ENCODE data around the gene EPHA4.
A peak's percentile ranks its signal among the peaks of the same experiment; 100 is the strongest.

The EPHA4 gene

GRCh38 chr2:221449406-221449805, 122.7 kb downstream of the EPHA4 start:
- no peaks in the 10 kb centered on the region for H3F3A ChIP-seq (ENCODE audit: low read depth)
- no peaks in the 10 kb centered on the region for H3K9me2 ChIP-seq (replicated peaks; ENCODE audit: low read depth, low read length)
- H3K4me2 ChIP-seq (ENCODE audit: low read depth, low read length, poor library complexity, severe bottlenecking), result peak overlapping the region; percentile 46
- no peaks in the 10 kb centered on the region for H4K20me1 ChIP-seq (ENCODE audit: insufficient read depth, low read length, poor library complexity, severe bottlenecking)
- H3K27me3 ChIP-seq (ENCODE audit: insufficient read depth, low read length, poor library complexity, severe bottlenecking), result no peaks in the 10 kb centered on the region
- H3K4me1 ChIP-seq (ENCODE audit: insufficient read depth, low read length, poor library complexity, severe bottlenecking), result peaks cover 23% of the 10 kb centered on the region
- H3K79me2 ChIP-seq (ENCODE audit: insufficient read depth, low read length), result no peaks in the 10 kb centered on the region
- no peak overlapping the region for H2AFZ ChIP-seq (ENCODE audit: low read length)
- H3K9ac ChIP-seq (ENCODE audit: low read depth, low read length, poor library complexity, severe bottlenecking), result no peak overlapping the region
- no peaks in the 10 kb centered on the region for H3K9me3 ChIP-seq (ENCODE audit: insufficient read depth, low read depth, low read length)
- no peak overlapping the region for H3K4me3 ChIP-seq (ENCODE audit: low read length, poor library complexity, severe bottlenecking)
- no peaks in the 10 kb centered on the region for H3K36me3 ChIP-seq (ENCODE audit: insufficient read depth, low read length)
- no peak for TF ChIP-seq EZH2phosphoT487 (IDR thresholded peaks at IDR 0.05; ENCODE audit: borderline replicate concordance)
- TF ChIP-seq CTCF (conservative IDR thresholded peaks at IDR 0.05; ENCODE audit: low read length), result no peak

- peaks cover 28% of the 10 kb centered on the region for H3K4me1 ChIP-seq (ENCODE audit: insufficient read depth, low read length, poor library complexity, severe bottlenecking)
- H3K9ac ChIP-seq (ENCODE audit: low read depth, low read length, poor library complexity, severe bottlenecking), result no peak overlapping the region
- H3K9me2 ChIP-seq (replicated peaks; ENCODE audit: low read depth, low read length), result no peaks in the 10 kb centered on the region
- TF ChIP-seq EZH2phosphoT487 (IDR thresholded peaks at IDR 0.05; ENCODE audit: borderline replicate concordance) (no peak), CTCF (conservative IDR thresholded peaks at IDR 0.05; ENCODE audit: low read length) (no peak)
- no peaks in the 10 kb centered on the region for H3K79me2 ChIP-seq (ENCODE audit: insufficient read depth, low read length)
- no peak overlapping the region for H2AFZ ChIP-seq (ENCODE audit: low read length)
- H3K4me2 ChIP-seq (ENCODE audit: low read depth, low read length, poor library complexity, severe bottlenecking), result peak overlapping the region; percentile 46
- H4K20me1 ChIP-seq (ENCODE audit: insufficient read depth, low read length, poor library complexity, severe bottlenecking), result no peaks in the 10 kb centered on the region
- H3K9me3 ChIP-seq (ENCODE audit: insufficient read depth, low read depth, low read length), result no peaks in the 10 kb centered on the region
- H3F3A ChIP-seq (ENCODE audit: low read depth), result no peaks in the 10 kb centered on the region
- H3K27me3 ChIP-seq (ENCODE audit: insufficient read depth, low read length, poor library complexity, severe bottlenecking), result no peaks in the 10 kb centered on the region
- H3K36me3 ChIP-seq (ENCODE audit: insufficient read depth, low read length), result no peaks in the 10 kb centered on the region
- H3K4me3 ChIP-seq (ENCODE audit: low read length, poor library complexity, severe bottlenecking), result peak overlapping the region; percentile 1
Observed at GRCh38 chr2:221448844-221449390, 123.2 kb downstream of the EPHA4 start.

GRCh38 chr2:221448057-221448843, 123.9 kb downstream of the EPHA4 start:
- no peak overlapping the region for H3K9ac ChIP-seq (ENCODE audit: low read depth, low read length, poor library complexity, severe bottlenecking)
- peak overlapping the region; percentile 1 for H3K4me3 ChIP-seq (ENCODE audit: low read length, poor library complexity, severe bottlenecking)
- no peaks in the 10 kb centered on the region for H3F3A ChIP-seq (ENCODE audit: low read depth)
- no peaks in the 10 kb centered on the region for H3K9me2 ChIP-seq (replicated peaks; ENCODE audit: low read depth, low read length)
- peaks cover 34% of the 10 kb centered on the region for H3K4me1 ChIP-seq (ENCODE audit: insufficient read depth, low read length, poor library complexity, severe bottlenecking)
- H4K20me1 ChIP-seq (ENCODE audit: insufficient read depth, low read length, poor library complexity, severe bottlenecking), result no peaks in the 10 kb centered on the region
- no peaks in the 10 kb centered on the region for H3K79me2 ChIP-seq (ENCODE audit: insufficient read depth, low read length)
- H3K36me3 ChIP-seq (ENCODE audit: insufficient read depth, low read length), result no peaks in the 10 kb centered on the region
- peak overlapping the region; percentile 46 for H3K4me2 ChIP-seq (ENCODE audit: low read depth, low read length, poor library complexity, severe bottlenecking)
- H2AFZ ChIP-seq (ENCODE audit: low read length), result no peak overlapping the region
- H3K9me3 ChIP-seq (ENCODE audit: insufficient read depth, low read depth, low read length), result no peaks in the 10 kb centered on the region
- no peak for TF ChIP-seq EZH2phosphoT487 (IDR thresholded peaks at IDR 0.05; ENCODE audit: borderline replicate concordance)
- TF ChIP-seq CTCF (conservative IDR thresholded peaks at IDR 0.05; ENCODE audit: low read length), result no peak
- no peaks in the 10 kb centered on the region for H3K27me3 ChIP-seq (ENCODE audit: insufficient read depth, low read length, poor library complexity, severe bottlenecking)

Measured in Loucy (cell line).